ENCODE measurements around the gene CES3. TPM values are rescaled to one million over a fixed set of nuclear protein-coding genes. Genes with fewer than 3 reads are reported as not detected.
"Not testable (repeated sequence)": the region's sequence is repeated elsewhere in the genome, so short reads cannot be mapped to it uniquely, and the experiment has no call there.

Gene CES3
- polyA plus RNA-seq, 4 donors: 1.8 to 3.6 (median 2.4) TPM

DNA sequence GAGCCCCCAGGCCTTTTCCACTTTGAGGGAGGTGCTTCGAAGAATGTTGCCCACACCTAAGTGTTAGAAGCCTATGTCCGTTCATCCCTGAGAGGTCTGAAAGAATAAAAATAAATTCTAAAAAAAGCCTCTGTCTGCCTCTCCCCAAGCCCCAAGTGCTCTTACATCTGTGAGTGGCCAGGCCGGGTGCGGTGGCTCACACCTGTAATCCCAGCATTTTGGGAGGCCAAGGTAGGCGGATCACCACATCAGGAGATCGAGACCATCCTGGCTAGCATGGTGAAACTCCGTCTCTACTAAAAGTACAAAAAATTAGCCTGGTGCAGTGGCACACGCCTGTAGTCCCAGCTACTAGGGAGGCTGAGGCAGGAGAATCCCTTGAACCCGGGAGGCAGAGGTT is 16.1 kb upstream of the CES3 start:
- not testable (repeated sequence) for DNase-seq (ENCODE audit: low read depth in 4 of 4, low spot score in 3 of 4)

DNA sequence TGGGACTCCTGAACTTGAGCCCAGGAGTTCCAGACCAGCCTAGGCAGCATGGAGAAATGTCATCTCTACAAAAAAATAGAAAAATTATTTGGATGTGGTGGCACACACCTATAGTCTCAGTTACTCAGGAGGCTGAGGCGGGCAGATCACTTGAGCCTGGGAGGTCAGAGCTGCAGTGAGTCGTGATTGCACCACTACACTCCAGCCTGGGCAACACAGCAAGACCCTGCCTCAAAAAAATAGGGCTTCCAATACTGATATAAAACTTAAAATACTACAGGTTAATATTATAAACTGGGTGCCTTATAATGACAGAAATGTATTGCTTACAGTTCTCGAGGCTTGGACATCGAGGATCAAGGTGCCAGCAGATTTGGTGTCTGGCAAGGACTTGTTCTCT is 15.1 kb upstream of the CES3 start:
- no peak for DNase-seq (ENCODE audit: low read depth in 4 of 4, low spot score in 3 of 4)

DNA sequence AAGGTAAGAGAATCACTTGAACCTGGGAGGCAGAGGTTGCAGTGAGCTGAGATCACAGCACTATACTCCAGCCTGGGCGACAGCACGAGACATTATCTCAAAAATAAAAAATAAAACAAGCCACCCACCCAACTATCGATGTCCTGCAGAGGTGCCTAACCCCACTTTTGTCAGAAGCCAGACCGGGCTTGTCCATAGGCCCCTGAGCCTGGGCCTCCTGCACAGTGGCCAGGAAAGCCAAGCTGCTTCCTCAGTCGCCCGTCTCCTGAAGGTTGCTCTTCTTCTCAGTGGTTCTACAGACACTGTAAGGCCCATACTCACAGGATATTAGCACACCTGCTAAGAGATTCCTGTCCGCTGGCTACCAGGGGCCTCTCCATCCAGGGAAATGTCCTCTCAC is 14.5 kb upstream of the CES3 start:
- DNase-seq (ENCODE audit: low read depth in 4 of 4, low spot score in 3 of 4): no peak

DNA sequence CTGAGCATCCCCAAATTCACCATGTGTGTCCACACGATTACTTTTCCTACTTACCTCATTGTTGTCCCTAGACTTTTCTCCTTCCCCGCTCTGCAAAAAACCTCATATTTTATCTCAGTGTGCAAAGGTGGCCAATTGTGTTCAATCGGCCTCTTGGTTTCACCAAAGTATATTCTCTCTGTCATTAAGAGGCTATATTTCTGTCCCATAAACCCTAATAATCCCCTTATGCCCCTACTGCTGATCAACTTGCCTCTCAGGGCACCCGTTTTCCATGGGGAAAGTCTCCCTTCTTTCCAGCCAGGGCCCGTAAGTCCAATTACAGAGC is 14.1 kb upstream of the CES3 start:
- no peak for DNase-seq (ENCODE audit: low read depth in 4 of 4, low spot score in 3 of 4)

DNA sequence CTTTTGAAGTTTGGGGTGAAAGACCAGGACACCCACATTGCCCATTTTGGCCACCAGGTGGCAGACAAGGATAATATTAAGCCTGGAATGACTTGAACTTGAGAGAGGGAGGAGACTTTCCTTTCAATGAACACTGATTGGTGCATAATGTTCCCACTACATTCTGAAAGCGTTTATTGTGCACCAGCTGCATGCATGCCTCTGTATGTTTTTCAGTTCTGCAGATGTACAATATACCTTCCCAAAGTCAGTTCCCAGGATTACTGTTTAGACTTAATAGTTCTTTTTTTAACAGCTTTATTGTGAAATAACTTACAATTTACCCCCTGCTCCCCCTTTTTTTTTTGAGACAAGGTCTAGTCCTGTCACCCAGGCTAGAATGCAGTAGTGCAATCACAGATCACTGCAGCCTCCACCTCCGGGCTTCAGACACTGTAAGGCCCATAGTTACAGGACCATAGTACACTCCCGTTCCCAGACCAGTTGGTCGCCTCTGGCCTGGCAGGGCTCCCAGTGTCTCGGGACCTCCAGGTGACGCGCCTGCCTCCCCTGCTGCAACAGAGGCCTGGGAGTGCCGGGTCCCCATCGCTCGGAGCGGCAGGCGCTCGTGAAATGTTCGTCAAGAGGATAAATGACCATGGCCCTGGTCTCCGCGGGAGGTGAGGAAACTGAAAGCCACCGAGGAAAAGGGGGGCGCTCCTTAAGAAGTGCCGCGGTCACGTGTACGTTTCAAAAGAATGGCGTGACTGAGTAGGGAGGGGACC is 13.6 kb upstream of the CES3 start:
- DNase-seq (ENCODE audit: low read depth in 4 of 4, low spot score in 3 of 4): peak; percentile 67 to 76 (median 74)

DNA sequence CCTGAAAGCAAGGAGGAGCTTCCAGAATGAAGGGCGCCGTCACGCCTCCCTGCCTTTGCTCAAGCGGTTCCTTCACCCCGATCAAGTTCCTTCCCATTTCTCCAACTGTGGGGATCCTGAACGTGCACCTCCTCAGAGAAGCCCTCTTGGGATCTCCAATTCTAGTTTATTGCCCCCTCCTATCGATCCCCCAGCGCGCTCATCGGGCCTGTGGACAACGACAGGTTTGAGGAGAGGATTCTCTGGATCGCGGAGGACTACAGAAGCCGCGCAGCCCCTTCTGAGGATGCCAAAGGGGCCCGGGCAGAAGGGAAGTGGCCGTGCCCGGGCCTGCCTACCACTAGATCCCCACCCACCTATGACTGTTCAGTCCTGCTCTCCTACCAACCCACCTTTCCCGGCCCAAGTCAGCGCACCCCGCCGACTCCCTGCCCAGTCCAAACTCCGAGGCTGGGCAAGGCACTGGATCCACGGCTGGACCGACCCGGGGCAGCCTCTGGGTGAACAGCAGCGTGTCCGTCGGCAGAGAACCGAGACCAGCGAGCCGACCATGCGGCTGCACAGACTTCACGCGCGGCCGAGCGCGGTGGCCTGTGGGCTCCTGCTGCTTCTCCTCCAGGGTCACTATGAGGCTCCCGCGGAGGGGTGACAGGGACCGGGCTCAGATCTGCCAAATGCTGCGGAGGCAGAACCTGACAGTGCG is 12.8 kb upstream of the CES3 start:
- no peak for DNase-seq (ENCODE audit: low read depth in 4 of 4, low spot score in 3 of 4)

DNA sequence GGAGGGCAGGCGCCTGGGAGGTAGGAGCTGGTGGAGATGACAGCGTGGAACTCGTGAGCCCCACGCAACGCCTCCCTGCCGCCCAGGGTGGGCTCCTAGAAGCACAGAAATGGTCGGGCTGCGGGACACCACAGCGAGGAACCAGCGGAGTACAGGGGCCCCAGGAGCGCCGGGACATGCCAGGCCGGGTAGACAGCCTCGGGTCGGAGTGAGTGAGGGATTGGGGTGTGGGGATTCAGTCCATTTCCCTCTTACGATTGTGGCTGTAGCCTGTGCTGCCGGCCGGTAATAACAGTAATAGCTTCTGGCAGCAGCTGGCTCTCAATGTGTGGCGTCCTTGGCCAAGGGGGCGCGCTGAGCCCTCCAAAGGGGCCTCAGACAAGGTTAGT is 12.2 kb upstream of the CES3 start:
- DNase-seq (ENCODE audit: low read depth in 4 of 4, low spot score in 3 of 4): no peak

DNA sequence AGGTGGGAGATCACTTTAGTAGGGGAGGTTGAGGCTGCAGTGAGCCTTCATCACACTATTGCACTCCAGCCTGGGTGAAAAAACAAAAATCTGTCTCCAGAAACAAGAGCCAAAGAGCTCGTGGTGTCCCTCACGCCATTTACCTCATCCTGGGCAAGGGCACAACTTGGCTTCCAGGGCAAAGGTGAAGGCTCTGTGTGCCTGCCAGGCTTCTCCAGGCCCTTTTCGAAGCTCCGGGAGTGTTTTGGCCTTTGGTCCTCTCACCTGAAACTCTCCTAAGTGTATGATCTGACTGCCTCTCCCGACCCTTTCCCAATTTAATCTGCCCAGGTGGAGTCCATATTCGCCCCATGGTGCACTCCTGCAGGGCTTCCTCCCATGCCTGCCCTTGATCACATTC is 11.6 kb upstream of the CES3 start:
- DNase-seq (ENCODE audit: low read depth in 4 of 4, low spot score in 3 of 4): no peak

DNA sequence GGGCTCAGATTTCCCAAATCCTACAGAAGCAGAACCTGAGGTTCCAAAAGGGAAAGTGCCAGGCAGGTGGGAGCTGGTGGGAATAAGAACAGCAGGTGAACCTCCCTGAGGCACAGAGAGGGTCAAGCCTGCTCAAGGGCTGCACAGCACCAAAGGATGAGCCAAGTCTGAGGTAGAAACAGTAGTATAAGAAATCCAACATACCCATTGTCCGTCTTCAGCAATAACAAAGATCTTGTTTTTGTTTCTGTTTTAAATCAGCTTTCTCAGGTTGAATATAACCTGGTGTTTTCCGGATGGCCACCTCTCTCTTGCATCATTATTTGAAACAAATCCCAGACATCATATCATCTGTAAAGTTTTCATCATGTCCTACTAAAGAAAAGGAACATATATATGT is 10.6 kb upstream of the CES3 start:
- no peak for DNase-seq (ENCODE audit: low read depth in 4 of 4, low spot score in 3 of 4)

DNA sequence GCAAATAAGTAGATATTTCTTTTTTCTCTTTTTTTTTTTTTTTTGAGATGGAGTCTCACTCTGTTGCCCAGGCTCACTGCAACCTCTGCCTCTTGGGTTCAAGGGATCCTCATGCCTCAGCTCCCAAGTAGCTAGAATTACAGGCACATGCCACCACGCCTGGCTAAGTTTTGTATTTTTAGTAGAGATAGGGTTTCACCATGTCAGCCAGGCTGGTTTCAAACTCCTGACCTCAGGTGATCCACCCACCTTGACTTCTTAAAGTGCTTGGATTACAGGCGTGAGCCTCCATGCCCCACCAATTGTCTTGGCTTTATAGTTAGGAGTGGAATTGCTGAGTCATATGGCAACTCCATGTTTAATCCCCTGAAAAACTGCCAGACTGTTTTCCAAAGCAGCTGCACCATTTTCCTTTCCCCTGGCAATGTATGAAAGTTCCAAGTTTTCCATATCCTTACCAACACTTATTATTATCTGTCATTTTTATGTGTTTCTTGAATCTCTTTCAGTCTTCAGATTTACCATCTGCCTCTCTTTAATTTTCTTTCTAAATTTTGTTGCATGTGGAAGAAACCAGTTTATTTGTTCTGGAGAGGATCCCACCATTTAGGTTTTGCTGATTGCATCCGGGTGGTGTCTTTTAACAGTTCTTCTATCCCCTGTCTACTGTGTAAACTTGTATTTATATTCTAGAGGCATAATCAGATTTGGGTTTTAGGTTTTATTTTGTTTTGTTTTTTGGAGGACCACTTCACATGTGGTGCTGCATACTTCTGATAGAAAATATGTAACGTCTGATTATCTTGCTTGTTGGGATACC is 9.9 kb upstream of the CES3 start:
- no peak for DNase-seq (ENCODE audit: low read depth in 4 of 4, low spot score in 3 of 4)

DNA sequence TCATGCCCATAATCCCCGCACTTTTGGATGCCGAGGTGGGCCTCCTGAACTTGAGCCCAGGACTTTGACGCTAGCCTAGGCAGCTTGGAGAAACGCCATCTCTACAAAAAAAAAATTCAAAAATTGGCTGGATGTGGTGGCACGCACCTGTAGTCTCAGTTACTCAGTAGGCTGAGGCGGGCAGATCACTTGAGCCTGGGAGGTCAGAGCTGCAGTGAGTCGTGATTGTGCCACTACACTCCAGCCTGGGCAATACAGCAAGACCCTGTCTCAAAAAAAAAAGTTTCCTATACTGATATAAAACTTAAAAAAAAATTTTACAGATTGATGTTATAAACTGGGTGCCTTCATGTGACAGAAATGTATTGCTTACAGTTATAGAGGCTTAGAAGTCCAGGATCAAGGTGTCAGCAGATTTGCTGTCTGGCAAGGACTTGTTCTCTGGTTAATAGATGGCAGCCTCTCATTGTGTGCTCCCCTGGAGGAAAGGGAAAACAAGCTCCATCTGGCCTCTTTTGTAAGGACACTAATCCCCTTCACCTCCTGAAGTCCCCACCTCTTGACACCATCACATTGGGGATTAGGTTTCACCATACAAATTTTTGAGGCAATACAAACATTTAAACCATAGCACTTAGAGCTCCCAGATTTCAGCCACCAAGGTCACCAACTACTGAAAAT is 8.5 kb upstream of the CES3 start:
- no peak for DNase-seq (ENCODE audit: low read depth in 4 of 4, low spot score in 3 of 4)

DNA sequence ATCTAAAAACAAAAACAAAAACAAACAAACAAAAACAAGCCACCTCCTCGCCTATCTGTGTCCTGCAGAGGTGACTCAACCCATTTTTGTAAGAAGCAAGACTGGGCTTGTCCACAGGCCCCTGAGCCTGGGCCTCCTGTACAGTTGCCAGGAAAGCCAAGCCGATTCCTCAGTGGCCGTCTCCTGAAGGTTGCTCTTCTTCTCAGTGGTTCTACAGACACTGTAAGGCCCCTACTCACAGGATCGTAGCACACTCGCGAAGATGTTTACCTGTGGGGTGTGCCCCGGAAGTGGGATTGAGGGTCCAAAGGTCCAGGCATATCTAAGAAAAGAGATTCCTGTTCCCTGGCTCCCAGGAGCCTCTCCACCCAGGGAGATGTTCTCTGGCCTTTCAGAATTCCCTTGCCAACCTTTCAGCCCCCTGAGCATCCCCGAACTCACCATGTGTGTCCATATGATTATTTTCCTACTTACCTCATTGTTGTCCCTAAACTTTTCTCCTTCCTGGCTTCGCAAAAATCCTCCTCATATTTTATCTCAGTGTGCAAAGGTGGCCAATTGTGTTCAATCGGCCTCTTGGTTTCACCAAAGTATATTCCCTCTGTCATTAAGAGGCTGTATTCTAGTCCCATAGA is 7.5 kb upstream of the CES3 start:
- no peak for DNase-seq (ENCODE audit: low read depth in 4 of 4, low spot score in 3 of 4)

DNA sequence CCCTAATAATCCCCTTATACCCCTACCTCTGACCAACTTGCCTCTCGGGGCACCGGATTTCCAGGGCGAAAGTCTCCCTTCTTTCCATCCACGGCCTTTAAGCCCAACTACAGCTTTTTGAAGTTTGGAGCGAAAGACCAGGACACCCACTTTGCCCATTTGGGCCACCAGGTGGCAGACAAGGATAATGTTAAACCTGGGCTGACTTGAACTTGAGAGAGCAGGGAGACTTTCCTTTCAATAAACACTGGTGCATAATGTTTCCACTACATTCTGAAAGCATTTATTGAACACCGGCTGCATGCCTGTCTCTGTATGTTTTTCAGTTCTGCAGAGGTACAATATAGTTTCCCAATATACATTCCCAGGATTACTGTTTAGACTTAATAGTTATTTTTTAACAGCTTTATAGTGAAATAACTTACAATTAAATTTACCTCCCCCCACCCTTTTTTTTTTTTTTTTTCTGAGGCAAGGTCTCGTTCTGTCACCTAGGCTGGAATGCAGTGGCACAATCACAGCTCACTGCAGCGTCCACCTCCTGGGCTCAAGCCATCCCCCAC is 6.9 kb upstream of the CES3 start:
- peak in 3 of 4 donors; percentile 67 to 77 (median 69) for DNase-seq (ENCODE audit: low read depth in 4 of 4, low spot score in 3 of 4)

DNA sequence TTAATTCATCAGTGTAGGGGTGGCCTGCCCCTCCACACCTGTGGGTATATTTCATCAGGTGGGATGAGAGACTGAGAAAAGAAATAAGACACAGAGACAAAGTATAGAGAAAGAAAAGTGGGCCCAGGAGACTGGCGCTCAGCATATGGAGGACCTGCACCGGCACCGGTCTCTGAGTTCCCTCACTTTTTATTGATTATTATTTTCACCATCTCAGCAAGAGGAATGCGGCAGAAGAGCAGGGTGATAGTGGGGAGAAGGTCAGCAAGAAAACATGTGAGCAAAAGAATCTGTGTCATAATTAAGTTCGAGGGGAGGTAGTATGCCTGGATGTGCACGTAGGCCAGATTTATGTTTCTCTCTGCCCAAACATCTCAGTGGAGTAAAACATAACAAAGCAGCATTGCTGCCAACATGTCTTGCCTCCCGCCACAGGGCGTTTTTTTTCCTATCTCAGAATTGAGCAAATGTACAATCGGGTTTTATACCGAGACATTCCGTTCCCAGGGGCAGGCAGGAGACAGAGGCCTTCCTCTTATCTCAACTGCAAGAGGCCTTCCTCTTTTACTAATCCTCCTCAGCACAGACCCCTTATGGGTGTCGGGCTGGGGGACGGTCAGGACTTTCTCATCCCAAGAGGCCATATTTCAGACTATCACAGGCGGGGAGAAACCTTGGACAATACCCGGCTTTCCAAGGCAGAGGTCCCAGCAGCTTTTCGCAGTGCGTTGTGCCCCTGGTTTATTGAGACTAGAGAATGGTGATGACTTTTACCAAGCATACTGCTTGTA is 5.5 kb upstream of the CES3 start:
- DNase-seq (ENCODE audit: low read depth in 4 of 4, low spot score in 3 of 4): not testable (repeated sequence)

DNA sequence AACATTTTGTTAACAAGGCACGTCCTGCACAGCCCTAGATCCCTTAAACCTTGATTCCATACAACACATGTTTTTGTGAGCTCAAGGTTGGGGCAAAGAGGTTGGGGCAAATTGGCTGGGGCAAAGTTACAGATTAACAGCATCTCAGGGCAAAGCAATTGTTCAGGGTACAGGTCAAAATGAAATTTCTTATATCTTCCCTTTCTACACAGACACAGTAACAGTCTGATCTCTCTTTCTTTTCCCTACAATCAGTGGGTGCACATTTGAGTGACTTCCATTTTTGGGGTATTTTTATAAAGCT is 5.0 kb upstream of the CES3 start:
- DNase-seq (ENCODE audit: low read depth in 4 of 4, low spot score in 3 of 4): not testable (repeated sequence)

DNA sequence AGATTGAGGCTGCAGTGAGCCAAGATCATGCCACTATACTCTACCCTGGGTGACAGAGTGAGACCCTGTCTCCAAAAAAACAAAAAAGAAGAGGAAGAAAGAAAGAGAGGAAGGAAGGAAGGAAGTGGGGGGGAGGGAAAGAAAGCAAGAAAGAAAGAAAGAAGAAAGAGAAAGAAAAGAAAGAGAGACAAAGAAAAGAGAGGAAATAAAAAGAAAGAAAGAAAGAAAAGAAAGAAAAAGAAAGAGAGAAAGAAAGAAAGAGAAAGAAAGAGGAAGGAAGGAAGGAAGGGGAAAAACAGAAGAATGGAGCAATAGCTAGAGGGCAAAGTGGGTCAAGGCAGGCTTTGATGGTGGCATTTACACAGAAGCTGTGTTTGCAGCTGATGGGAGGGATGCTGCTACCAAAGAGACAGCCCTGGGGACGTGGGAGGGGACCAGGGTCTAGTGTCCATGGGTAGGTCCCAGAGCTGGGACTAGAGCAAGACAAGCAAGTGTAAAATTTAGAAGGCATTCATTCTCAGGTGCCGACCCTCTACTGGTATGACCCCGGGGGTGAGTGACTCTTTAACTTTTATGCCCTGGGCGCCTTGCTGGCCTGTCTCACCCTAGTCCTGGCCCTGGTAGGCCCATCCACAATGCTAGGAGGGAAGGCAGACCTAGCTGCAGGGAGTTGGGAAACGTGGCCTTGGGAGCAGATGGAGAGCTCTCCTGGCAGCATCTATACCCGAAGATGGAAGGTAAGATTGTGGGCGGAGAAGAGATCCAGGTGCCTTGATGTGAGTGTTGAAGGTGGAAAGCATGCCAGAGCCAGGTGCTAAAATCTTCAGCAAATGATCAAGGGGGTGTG is 2.0 kb upstream of the CES3 start:
- no peak for DNase-seq (ENCODE audit: low read depth in 4 of 4, low spot score in 3 of 4)

DNA sequence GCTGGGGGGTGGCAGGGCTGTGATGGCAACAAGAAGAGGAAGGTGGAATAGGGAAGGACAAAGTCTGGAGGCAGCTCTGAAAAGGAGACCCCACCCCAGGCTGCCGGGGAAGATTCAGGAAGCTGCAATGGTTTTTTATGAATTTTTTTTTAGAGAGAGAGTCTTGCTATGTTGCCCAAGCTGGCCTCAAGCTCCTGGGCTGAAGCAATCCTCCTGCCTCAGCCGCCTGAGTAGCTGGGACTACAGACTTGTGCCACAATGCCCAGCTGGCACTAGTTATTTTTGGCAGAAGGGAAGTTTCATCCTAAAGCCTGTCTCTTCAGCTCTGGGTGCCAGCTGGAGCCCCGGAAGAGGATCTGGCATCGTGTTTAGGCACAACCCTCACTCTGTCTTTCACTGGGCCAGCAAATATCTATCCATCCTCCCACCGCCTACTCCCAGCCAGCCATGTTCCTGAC is 1.3 kb upstream of the CES3 start:
- no peak for DNase-seq (ENCODE audit: low read depth in 4 of 4, low spot score in 3 of 4)

DNA sequence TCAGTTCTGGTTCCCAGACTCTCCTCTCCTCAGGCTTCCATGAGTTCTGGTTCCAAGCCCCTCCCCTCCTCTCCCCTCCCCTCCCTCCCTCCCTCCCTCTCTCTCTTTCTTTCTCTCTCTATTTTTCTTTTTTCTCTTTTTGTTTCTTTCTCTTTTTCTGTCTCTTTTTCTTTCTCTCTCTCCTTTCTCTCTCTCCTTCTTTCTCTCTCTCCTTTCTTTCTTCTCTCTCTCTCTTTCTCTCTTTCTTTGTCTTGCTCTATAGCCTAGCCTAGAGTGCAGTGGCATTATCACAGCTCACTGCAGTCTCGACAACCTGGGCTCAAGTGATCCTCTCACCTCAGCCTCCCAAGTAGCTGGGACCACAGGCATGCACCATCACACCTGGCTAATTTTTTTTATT is 796 bp upstream of the CES3 start:
- DNase-seq (ENCODE audit: low read depth in 4 of 4, low spot score in 3 of 4): no peak

DNA sequence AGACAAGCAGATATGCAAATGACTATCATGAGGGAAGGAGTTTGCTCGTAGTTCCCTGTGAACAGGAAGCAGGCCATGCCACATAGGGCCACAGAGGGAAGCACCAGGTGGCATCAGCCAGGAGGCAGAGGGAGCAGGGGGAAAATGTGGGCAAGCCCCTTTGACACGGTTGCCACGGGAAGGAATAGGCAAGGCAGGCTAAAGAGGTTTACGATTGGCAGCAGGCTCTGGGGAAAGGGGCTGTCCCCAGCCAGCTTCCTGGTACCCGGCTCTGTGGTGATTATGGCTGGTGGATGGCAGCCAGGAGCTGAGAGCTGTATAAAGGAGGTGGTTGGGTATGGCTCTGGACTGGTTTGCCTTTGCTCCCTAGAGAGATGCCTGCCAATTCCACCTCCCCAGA is 848 bp downstream of the CES3 start:
- no peak for DNase-seq (ENCODE audit: low read depth in 4 of 4, low spot score in 3 of 4)

Data from right renal pelvis (tissue), 4 donors.